Pulmonary artery endothelial cell (primary cell): Measurements from ENCODE around the gene NDST1. TPM values are rescaled to one million over a fixed set of nuclear protein-coding genes. Genes with fewer than 3 reads are reported as not detected.

Experiments used
- DNase-seq: peaks from one replicate; pipeline ENCODE4 v3.0.0-alpha.2; 2011; ENCODE audit warnings: low read depth, low spot score
- total RNA-seq: library from RNA; depleted of rRNA; stranded (reverse); fragments of >200 nt; gene quantifications from 2 replicates; pipeline ENCODE4 v1.2.3, GENCODE V29; 2014

Gene NDST1
- total RNA-seq, 1 donor from 2014 or later, result 51.9 TPM

GRCh38 chr5:150541895-150542294 lies 34.0 kb downstream of the NDST1 start:
- DNase-seq, result no peak

- DNase-seq, result no peak
Measured at GRCh38 chr5:150542933-150543445, 35.1 kb downstream of the NDST1 start.

DNA sequence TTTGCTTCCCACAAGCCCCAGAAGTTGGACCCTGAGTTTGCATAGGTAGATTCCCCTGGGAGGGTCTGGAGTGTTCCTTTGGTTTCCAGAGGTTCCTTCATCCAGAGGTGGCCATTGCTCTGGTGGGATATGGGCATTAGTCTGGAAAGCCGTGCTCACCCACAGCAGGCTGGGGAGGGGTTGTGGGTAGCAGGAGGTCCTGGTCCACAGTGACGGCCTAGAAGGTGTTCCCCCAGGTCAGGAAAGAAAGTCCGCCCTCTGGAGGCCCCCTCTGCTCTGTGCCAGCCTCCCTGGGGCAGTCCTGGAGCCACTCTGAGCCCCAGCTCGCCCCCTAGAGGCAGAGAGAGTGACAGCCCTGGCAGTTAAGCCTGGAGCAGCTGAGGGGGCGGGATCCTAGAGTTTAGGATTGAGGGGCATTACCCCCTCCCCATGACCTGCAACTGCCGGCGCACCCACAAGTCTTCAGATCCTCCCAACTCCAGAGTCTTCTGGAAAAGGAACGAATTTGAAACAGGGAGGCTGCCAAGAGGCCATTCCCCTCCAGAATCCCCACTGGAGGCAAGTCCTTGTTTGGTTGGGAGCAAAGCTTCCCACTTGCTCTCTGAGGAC lies 36.8 kb downstream of the NDST1 start:
- no peak for DNase-seq

DNA sequence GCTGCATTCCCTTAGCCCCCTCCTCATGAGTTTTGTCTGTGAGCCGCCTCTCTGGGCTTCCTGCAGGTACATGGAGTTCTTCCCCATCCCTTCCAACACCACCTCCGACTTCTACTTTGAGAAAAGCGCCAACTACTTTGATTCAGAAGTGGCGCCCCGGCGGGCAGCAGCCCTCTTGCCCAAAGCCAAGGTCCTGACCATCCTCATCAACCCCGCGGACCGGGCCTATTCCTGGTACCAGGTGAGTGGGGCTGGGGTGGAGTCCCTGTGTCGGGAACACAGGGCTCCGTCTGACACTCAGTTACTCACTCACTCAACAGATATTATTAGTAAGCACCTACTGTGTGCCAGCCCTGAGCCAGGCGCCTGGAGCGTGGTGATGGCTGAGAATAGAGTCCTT lies 37.3 kb downstream of the NDST1 start:
- DNase-seq, result no peak

- DNase-seq, result no peak
Measured at GRCh38 chr5:150548123-150548522, 40.2 kb downstream of the NDST1 start.

- no peak for DNase-seq
Measured at GRCh38 chr5:150549735-150550134, 41.8 kb downstream of the NDST1 start.

- no peak for DNase-seq
Measured at GRCh38 chr5:150550286-150550685, 42.4 kb downstream of the NDST1 start.

- DNase-seq, result no peak
Measured at GRCh38 chr5:150551066-150551465, 43.1 kb downstream of the NDST1 start.

DNA sequence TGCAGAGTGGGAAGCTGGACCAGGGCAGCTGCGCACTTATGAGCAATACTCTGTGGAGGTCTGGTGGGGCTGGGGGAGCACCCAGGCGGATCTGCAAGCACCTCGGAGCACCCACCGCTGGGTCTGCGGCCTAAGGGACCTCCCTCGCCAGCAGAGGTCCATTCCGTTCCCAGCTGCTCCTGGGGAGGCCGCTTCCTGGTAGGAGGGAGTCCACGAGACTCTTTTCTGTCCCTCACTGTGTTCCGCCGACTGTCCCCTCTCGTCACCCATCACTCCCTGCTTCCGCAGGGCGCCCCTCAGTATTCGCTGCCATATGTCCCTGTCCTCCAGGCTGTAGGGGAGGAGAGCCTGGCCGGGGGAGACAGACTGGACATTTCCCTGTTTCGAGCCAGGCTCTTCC lies 45.5 kb downstream of the NDST1 start:
- DNase-seq, result no peak

DNA sequence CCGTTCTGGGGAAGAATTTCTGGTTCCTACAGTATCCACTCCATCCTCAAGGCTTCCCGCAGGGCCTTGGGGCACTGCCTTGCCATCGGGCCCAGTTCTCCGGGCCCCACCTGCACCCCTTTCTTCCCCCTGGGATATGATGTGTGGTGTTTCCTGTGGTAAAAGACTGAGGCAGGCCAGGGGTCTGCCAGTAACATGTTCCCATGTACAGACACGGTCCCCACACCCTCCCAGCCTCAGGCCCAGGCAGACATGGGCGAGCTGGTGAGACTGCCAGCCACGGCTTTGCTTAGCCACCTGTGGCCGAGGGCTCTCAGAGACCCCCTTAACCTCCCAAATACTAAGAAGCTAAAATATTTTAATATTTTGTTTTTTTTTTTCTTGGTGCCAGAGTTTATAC lies 46.0 kb downstream of the NDST1 start:
- no peak for DNase-seq

GRCh38 chr5:150554857-150555256 lies 46.9 kb downstream of the NDST1 start:
- DNase-seq, result no peak

- DNase-seq, result no peak
Measured at GRCh38 chr5:150556106-150556505, 48.2 kb downstream of the NDST1 start.

DNA sequence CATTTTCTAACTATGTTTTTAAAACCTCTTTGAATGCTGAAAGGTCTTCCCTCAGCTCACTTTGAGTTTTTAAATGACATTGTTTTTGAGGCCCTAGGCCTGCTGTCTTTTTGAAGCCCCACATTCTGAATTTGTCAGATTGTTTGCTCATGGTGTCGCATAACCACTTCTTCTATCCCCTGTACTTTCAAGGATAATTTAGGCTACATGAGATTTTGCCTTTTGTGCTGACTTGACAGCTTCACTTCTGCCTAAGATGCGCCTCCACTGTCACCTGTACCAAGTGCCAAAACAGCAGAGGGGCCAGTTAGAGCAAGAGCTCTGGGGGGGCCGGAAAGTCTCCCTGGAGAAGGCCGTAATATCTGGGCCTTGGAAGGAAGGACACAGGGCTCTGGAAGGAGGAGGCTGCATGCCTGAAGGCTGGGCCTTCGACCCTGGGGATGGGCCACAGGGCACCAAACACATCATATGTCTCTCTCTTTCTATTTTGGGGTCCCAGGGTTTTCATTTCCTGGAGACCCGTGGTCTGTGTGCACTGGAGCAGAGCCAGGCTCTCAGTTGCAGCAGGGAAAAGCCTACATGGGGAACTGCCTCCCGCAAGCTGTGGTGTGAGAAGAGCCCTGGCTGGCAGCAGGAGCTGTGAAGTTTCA lies 49.1 kb downstream of the NDST1 start:
- no peak for DNase-seq

DNA sequence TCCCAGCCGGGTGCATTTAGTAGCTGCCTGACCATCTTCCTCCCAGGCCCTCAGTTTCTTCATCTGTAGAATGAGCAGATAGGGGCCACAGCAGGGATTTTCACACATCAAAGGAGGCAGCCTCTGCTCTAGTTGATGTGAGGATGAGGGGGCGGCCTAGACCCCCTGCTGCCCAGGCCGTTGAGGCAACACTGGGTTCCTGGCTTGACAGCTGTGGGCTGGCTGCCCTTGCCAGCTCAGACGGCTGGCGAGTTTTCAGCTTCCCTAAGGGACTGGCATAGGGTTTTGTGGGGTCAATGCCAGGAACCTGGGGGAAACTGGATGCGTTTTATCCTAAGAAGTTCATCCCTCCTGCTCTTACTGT lies 49.6 kb downstream of the NDST1 start:
- DNase-seq, result no peak

- no peak for DNase-seq
Measured at GRCh38 chr5:150558088-150558621, 50.2 kb downstream of the NDST1 start.

DNA sequence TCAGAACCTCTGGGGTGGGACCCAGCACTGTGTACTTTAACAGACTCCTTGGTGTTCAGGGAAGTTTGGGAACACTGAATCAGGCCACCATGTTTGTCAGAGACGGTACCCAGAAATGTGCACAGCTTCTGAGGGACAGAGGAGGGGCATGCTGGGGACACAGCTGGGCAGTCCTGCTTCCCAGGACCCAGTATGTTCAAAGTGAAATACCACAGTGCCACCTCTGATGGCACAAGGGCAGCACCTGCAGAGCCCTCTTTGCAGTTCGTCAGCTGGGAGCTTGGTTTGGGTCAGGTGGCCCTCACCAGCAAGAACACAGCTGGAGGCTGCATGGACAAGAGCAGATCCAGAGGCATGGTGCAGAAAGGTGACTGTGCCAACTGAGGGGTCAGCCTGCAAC lies 51.2 kb downstream of the NDST1 start:
- no peak for DNase-seq

DNA sequence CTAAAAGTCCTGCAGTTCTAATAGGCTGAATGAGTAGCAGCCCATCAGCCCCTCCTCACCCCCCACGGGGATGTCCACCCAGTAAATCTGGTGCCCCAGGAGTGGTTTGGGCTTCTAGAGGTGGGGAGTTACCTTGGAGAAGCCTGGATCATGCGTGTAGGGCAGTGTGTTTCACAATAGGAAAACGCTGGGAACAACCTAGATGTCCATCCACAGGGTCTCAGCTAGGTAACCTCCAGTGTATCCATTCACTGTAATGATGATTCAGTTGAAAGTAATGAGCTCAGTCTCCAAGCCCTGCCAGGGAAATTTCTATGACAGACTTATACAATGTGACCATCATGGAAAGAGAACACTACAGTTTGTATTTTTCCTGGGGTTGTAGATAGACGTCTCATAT lies 51.8 kb downstream of the NDST1 start:
- no peak for DNase-seq

- DNase-seq, result peak; percentile 51
Measured at GRCh38 chr5:150560401-150561191, 52.7 kb downstream of the NDST1 start.

DNA sequence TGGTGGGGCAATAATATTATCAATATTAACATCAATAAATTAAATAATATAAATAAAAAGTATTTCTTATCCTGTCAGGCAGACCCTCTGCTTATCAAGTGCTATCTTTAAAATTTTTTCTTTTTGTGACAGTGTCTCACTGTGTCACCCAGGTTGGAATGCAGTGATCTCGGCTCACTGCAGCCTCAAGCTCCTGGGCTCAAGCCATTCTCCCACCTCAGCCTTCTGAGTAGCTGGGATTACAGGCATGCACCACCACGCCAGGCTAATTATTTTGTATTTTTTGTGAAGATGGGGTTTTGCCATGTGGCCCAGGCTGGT lies 53.2 kb downstream of the NDST1 start:
- no peak for DNase-seq

- DNase-seq, result no peak
Measured at GRCh38 chr5:150561571-150562275, 53.8 kb downstream of the NDST1 start.

DNA sequence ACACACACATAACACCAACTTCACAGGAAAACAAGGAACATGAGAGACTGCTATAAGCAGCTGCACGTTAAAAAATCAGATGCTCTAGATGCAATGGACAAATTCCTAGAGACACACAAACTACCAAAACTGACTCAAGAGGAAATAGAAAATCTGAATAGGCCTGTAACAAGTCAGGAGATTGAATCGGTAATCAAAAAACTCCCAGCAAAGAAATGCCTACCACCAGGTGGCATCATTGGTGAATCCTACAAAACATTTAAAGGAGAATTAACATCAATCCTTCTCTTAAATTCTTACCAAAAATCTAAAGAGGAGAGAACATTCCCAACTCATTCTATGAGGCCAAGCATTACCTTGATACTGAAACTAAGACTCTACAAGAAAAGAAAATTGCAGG lies 54.9 kb downstream of the NDST1 start:
- DNase-seq, result peak; percentile 40

GRCh38 chr5:150565868-150566267 lies 57.9 kb downstream of the NDST1 start:
- DNase-seq, result no peak
